K562 (cell line): ENCODE data around the gene TUBB4B. TPM values are rescaled to one million over a fixed set of nuclear protein-coding genes. Genes with fewer than 3 reads are reported as not detected.

Source experiments
- BRF2 ChIP-seq: IDR thresholded peaks from 3 replicates; pipeline ENCODE4 v1.6.1; 2011; ENCODE audit warnings: borderline replicate concordance, mild to moderate bottlenecking; ENCODE audit not compliant: insufficient read length, insufficient read depth
- FOXK1 ChIP-seq: sonication (generic); formaldehyde crosslinking; IDR thresholded peaks from 2 replicates; pipeline ENCODE4 v1.8.0; 2022; ENCODE audit warnings: missing genetic modification reagents, mild to moderate bottlenecking, borderline replicate concordance
- FUS ChIP-seq: fragments of 200-400 bp; formaldehyde crosslinking; optimal IDR thresholded peaks from 2 replicates; pipeline ENCODE3; 2017; ENCODE audit warnings: low read depth, low read length
- MCM2 ChIP-seq: fragments of 450-650 bp; IDR thresholded peaks from 2 replicates; pipeline ENCODE4 v1.6.1; 2017; ENCODE audit warnings: low read depth, mild to moderate bottlenecking
- MTA1 ChIP-seq: fragments of 450-650 bp; IDR thresholded peaks from 2 replicates; pipeline ENCODE4 v1.6.1; 2017; ENCODE audit warnings: borderline replicate concordance
- NONO ChIP-seq, 2 experiments: fragments of 200-400 bp in 1 of 2; fragments of 450-650 bp in 1 of 2; formaldehyde crosslinking in 1 of 2; IDR thresholded peaks; 2 replicates each; pipeline ENCODE4 v1.6.1; 2017; ENCODE audit warnings: low read depth in 2 of 2, mild to moderate bottlenecking in 2 of 2, moderate library complexity in 2 of 2, low read length in 1 of 2
- TBP ChIP-seq: optimal IDR thresholded peaks from 2 replicates; pipeline ENCODE3; 2011; ENCODE audit warnings: low read depth, low read length, improper control_type of control experiment
- polyA plus RNA-seq, 8 experiments: library from polyadenylated mRNA; depleted of rRNA in 4 of 8; stranded (reverse) in 5 of 8; unstranded in 3 of 8; fragments of >200 nt; fragmentation: Nextera tagmentation in 2 of 8; fragmentation: Illumina TruSeq in 1 of 8; extraction: Ambion mirVana in 2 of 8; extraction: Trizol in 1 of 8; gene quantifications; 2 replicates each; pipeline versions ENCODE4 v1.2.1 to v1.2.3, GENCODE V29; 2011 to 2014; ENCODE audit warnings: inconsistent platforms in 1 of 8, missing spikeins in 1 of 8
- total RNA-seq, 7 experiments: library from RNA; depleted of rRNA in 6 of 7; stranded (reverse); fragments of >200 nt in 6 of 7; fragmentation: Illumina TruSeq in 2 of 7; extraction: Trizol in 2 of 7; gene quantifications; 2 replicates each; pipeline versions ENCODE4 v1.2.1 to v1.2.3, GENCODE V29; 2011 to 2021; ENCODE audit warnings: low replicate concordance in 1 of 7
- TF ChIP-seq, protein P1 (sequence below): fragments of 250-450 bp; sonication (Bioruptor Pico); IDR thresholded peaks from 2 replicates; pipeline ENCODE4 v1.8.0; 2022; ENCODE audit warnings: inconsistent platforms
- TF ChIP-seq, protein P2 (sequence below), 2 experiments: fragments of 450-650 bp in 1 of 2; sonication (generic) in 1 of 2; formaldehyde crosslinking in 1 of 2; IDR thresholded peaks; 2 replicates each; pipeline versions ENCODE4 v1.7.1 to v1.9.0; 2016 to 2022; ENCODE audit warnings: inconsistent platforms in 1 of 2, mild to moderate bottlenecking in 1 of 2, missing genetic modification reagents in 1 of 2
- TF ChIP-seq, protein P3 (sequence below): fragments of 450-650 bp; formaldehyde crosslinking; IDR thresholded peaks from 2 replicates; pipeline ENCODE4 v1.4.0; 2020; ENCODE audit warnings: mild to moderate bottlenecking, mixed read lengths

Gene TUBB4B
- total and polyA plus RNA-seq, 9 of the 15 experiments (the other 6 are each of a cell fraction or from before 2014, with no cell fraction given) = 24.1 to 443 (median 268) TPM

GRCh38 chr9:137200311-137201204 is 40.5 kb upstream of the TUBB4B start, which contains the start of gene TPRN (continued):
- no peak for TF ChIP-seq FOXK1 (CRISPR knock-in tag)
- TF ChIP-seq BRF2 = no peak
- TF ChIP-seq NONO (IDR thresholded peaks at IDR 0.05; ENCODE audit: low read depth in 2 of 2, low read length in 1 of 2) = peak in 1 of 2 experiments; percentile 92; a peak in 3 of 4 replicates
- TF ChIP-seq MTA1 = no peak
- TF ChIP-seq MCM2 = no peak
- TF ChIP-seq, protein P1, sequence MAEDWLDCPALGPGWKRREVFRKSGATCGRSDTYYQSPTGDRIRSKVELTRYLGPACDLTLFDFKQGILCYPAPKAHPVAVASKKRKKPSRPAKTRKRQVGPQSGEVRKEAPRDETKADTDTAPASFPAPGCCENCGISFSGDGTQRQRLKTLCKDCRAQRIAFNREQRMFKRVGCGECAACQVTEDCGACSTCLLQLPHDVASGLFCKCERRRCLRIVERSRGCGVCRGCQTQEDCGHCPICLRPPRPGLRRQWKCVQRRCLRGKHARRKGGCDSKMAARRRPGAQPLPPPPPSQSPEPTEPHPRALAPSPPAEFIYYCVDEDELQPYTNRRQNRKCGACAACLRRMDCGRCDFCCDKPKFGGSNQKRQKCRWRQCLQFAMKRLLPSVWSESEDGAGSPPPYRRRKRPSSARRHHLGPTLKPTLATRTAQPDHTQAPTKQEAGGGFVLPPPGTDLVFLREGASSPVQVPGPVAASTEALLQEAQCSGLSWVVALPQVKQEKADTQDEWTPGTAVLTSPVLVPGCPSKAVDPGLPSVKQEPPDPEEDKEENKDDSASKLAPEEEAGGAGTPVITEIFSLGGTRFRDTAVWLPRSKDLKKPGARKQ (CRISPR knock-in tag) = no peak
- peak; percentile 94 for TF ChIP-seq TBP
- TF ChIP-seq FUS = no peak
- TF ChIP-seq, protein P2, sequence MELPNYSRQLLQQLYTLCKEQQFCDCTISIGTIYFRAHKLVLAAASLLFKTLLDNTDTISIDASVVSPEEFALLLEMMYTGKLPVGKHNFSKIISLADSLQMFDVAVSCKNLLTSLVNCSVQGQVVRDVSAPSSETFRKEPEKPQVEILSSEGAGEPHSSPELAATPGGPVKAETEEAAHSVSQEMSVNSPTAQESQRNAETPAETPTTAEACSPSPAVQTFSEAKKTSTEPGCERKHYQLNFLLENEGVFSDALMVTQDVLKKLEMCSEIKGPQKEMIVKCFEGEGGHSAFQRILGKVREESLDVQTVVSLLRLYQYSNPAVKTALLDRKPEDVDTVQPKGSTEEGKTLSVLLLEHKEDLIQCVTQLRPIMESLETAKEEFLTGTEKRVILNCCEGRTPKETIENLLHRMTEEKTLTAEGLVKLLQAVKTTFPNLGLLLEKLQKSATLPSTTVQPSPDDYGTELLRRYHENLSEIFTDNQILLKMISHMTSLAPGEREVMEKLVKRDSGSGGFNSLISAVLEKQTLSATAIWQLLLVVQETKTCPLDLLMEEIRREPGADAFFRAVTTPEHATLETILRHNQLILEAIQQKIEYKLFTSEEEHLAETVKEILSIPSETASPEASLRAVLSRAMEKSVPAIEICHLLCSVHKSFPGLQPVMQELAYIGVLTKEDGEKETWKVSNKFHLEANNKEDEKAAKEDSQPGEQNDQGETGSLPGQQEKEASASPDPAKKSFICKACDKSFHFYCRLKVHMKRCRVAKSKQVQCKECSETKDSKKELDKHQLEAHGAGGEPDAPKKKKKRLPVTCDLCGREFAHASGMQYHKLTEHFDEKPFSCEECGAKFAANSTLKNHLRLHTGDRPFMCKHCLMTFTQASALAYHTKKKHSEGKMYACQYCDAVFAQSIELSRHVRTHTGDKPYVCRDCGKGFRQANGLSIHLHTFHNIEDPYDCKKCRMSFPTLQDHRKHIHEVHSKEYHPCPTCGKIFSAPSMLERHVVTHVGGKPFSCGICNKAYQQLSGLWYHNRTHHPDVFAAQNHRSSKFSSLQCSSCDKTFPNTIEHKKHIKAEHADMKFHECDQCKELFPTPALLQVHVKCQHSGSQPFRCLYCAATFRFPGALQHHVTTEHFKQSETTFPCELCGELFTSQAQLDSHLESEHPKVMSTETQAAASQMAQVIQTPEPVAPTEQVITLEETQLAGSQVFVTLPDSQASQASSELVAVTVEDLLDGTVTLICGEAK (IDR thresholded peaks at IDR 0.05) = peak; percentile 74
- TF ChIP-seq, protein P2 (CRISPR knock-in tag; IDR thresholded peaks at IDR 0.05) = no peak
- TF ChIP-seq, protein P3, sequence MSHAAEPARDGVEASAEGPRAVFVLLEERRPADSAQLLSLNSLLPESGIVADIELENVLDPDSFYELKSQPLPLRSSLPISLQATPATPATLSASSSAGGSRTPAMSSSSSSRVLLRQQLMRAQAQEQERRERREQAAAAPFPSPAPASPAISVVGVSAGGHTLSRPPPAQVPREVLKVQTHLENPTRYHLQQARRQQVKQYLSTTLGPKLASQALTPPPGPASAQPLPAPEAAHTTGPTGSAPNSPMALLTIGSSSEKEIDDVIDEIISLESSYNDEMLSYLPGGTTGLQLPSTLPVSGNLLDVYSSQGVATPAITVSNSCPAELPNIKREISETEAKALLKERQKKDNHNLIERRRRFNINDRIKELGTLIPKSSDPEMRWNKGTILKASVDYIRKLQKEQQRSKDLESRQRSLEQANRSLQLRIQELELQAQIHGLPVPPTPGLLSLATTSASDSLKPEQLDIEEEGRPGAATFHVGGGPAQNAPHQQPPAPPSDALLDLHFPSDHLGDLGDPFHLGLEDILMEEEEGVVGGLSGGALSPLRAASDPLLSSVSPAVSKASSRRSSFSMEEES (CRISPR knock-in tag) = no peak
